CD14-positive monocyte (primary cell): ENCODE results near the gene CPEB4. TPM values are rescaled to one million over a fixed set of nuclear protein-coding genes. Genes with fewer than 3 reads are reported as not detected.

ENCODE experiments used
- DNase-seq, 3 donors: peaks; one replicate each; pipeline ENCODE4 v3.0.0-alpha.2; 2011 to 2022
- H2AFZ ChIP-seq: 2 replicates; pipeline ENCODE4 v1.6.0; 2012; ENCODE audit warnings: mild to moderate bottlenecking, low read depth, low read length, inconsistent platforms; ENCODE audit not compliant: insufficient read depth, poor library complexity, severe bottlenecking
- H3K27ac ChIP-seq, 2 donors: 1 replicate in 1 of 2; 2 replicates in 1 of 2; pipeline ENCODE4 v1.5.1; 2012 to 2013; ENCODE audit warnings: low read length in 2 of 2, control low read depth in 1 of 2, inconsistent platforms in 1 of 2, low read depth in 1 of 2, mild to moderate bottlenecking in 1 of 2
- H3K27me3 ChIP-seq, 2 donors: one replicate each; pipeline versions ENCODE4 v1.6.0 to v1.6.1; 2011 to 2013; ENCODE audit warnings: low read length in 2 of 2; ENCODE audit not compliant: control insufficient read depth in 2 of 2, insufficient read depth in 2 of 2
- H3K36me3 ChIP-seq, 2 donors: replicated peaks in 1 of 2; 1 replicate in 1 of 2; 2 replicates in 1 of 2; pipeline versions ENCODE4 v1.5.1 to v1.6.1; 2012 to 2013; ENCODE audit warnings: low read length in 2 of 2, control low read depth in 1 of 2, inconsistent platforms in 1 of 2, mild to moderate bottlenecking in 1 of 2; ENCODE audit not compliant: insufficient read depth in 2 of 2, control insufficient read depth in 1 of 2
- H3K4me1 ChIP-seq, 2 donors: 1 replicate in 1 of 2; 2 replicates in 1 of 2; pipeline versions ENCODE4 v1.5.1 to v1.6.1; 2012 to 2013; ENCODE audit warnings: low read length in 2 of 2, control low read depth in 1 of 2, inconsistent platforms in 1 of 2, mild to moderate bottlenecking in 1 of 2, moderate library complexity in 1 of 2; ENCODE audit not compliant: insufficient read depth in 2 of 2, control insufficient read depth in 1 of 2
- H3K4me2 ChIP-seq: replicated peaks from 2 replicates; pipeline ENCODE3; 2012; ENCODE audit warnings: low read length, moderate library complexity, mild to moderate bottlenecking; ENCODE audit not compliant: poor library complexity, severe bottlenecking; ENCODE audit errors: extremely low read depth
- H3K4me3 ChIP-seq, 3 experiments: fragments of 200-600 bp in 1 of 3; sonication (generic) in 1 of 3; replicated peaks in 1 of 3; 1 replicate in 2 of 3; 2 replicates in 1 of 3; pipeline ENCODE4 v1.5.1; 2011 to 2013; ENCODE audit warnings: low read length in 3 of 3, mild to moderate bottlenecking in 3 of 3, control low read depth in 2 of 3, low read depth in 2 of 3, inconsistent platforms in 1 of 3, moderate library complexity in 1 of 3
- H3K79me2 ChIP-seq: 2 replicates; pipeline ENCODE4 v1.6.0; 2012; ENCODE audit warnings: mild to moderate bottlenecking, control low read depth, inconsistent platforms, low read length, moderate library complexity; ENCODE audit not compliant: insufficient read depth
- H3K9ac ChIP-seq: 2 replicates; pipeline ENCODE4 v1.6.0; 2017; ENCODE audit warnings: low read length, mild to moderate bottlenecking; ENCODE audit not compliant: insufficient read depth, poor library complexity, severe bottlenecking
- H3K9me3 ChIP-seq, 2 donors: replicated peaks in 1 of 2; 1 replicate in 1 of 2; 2 replicates in 1 of 2; pipeline versions ENCODE4 v1.5.1 to v1.6.1; 2012 to 2013; ENCODE audit warnings: low read length in 2 of 2, control low read depth in 1 of 2; ENCODE audit not compliant: control insufficient read depth in 1 of 2, insufficient read depth in 1 of 2
- H4K20me1 ChIP-seq: 2 replicates; pipeline ENCODE4 v1.6.0; 2012; ENCODE audit warnings: mild to moderate bottlenecking, low read length, control low read depth, moderate library complexity; ENCODE audit not compliant: insufficient read depth
- H3K27ac Mint-ChIP-seq, 7 donors: one replicate each; pipeline ENCODE4 v1.8.0; 2020; ENCODE audit warnings: mild to moderate bottlenecking in 7 of 7, mixed read lengths in 7 of 7, moderate library complexity in 6 of 7, inconsistent platforms in 2 of 7
- H3K27me3 Mint-ChIP-seq, 3 donors: one replicate each; pipeline ENCODE4 v1.8.0; 2021 to 2022; ENCODE audit warnings: low read depth in 3 of 3, mild to moderate bottlenecking in 3 of 3, mixed read lengths in 3 of 3, moderate library complexity in 3 of 3, inconsistent platforms in 1 of 3
- H3K36me3 Mint-ChIP-seq, 2 donors: one replicate each; pipeline ENCODE4 v1.8.0; 2020; ENCODE audit warnings: mixed read lengths in 2 of 2, inconsistent platforms in 1 of 2, mild to moderate bottlenecking in 1 of 2
- H3K4me1 Mint-ChIP-seq: one replicate; pipeline ENCODE4 v1.8.0; 2020; ENCODE audit warnings: mild to moderate bottlenecking, mixed read lengths
- H3K4me3 Mint-ChIP-seq, 2 donors: one replicate each; pipeline ENCODE4 v1.8.0; 2020; ENCODE audit warnings: mild to moderate bottlenecking in 2 of 2, mixed read lengths in 2 of 2, moderate library complexity in 1 of 2
- H3K9me3 Mint-ChIP-seq, 7 donors: one replicate each; pipeline ENCODE4 v1.8.0; 2020 to 2022; ENCODE audit warnings: mixed read lengths in 7 of 7, mild to moderate bottlenecking in 6 of 7, moderate library complexity in 6 of 7, inconsistent platforms in 2 of 7
- WGBS: methylation state at CpG from one replicate; pipeline ENCODE4 v1.1.5; 2013; ENCODE audit warnings: missing lambda C conversion rate; ENCODE audit not compliant: insufficient coverage; 5-methylcytosine and 5-hydroxymethylcytosine counted together
- intact Hi-C, 2 donors: fragments of 100-400 bp; cut with micrococcal nuclease; formaldehyde crosslinking; loops; one replicate each; pipeline versions ENCODE4 v1.15.0 to v1.15.1; 2023
- polyA plus RNA-seq, 3 donors: library from polyadenylated mRNA; depleted of rRNA in 1 of 3; unstranded in 2 of 3; stranded (reverse) in 1 of 3; fragments of 300-500 nt in 2 of 3; fragments of >200 nt in 1 of 3; fragmentation: Illumina TruSeq in 2 of 3; gene quantifications; 1 replicate in 2 of 3; 2 replicates in 1 of 3; pipeline ENCODE4 v1.2.3, GENCODE V29; 2012 to 2021
- TF ChIP-seq, protein P1 (sequence below): fragments of 200-600 bp; IDR thresholded peaks from one replicate; pipeline ENCODE4 v1.8.0; 2022; ENCODE audit warnings: antibody characterized with exemption, mild to moderate bottlenecking

CPEB4 gene
- polyA plus RNA-seq, 3 donors, result 10.7 to 27.3 (median 13.9) TPM

DNA sequence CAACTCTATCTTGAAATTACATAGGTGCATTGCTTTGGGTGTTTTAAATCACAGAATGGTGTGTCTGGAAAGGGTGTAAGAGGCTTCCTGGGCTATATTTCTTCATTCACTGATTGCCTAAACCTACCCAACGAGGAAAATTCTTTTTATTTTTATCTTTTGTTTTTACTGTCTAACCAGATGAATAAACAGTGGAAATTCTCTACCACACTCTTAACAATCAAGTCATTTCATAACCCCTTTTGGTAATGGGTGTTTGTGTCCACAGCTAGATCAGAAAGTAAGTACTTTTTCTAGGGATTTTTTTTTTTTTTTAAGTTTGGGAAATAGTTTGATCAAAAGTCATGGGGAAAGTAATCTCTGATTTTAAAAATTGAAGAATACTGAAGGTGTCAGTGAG lies 73.3 kb downstream of the CPEB4 start:
- Histone ChIP-seq H3K4me1 (no peaks in the 10 kb centered on the region), H3K9ac (no peak overlapping the region), H3K36me3 (peaks cover 27 to 38% of the 10 kb centered on the region in 2 donors), H3K4me3 (no peak overlapping the region), H3K27ac (no peak overlapping the region), H3K27me3 (no peaks in the 10 kb centered on the region), H4K20me1 (peaks cover 14% of the 10 kb centered on the region), H3K79me2 (no peaks in the 10 kb centered on the region), H3K4me2 (no peak overlapping the region), H2AFZ (no peak overlapping the region), H3K9me3 (no peaks in the 10 kb centered on the region)
- H3K27me3 Mint-ChIP-seq, result no peaks in the 10 kb centered on the region
- peaks cover 9% of the 10 kb centered on the region for H3K4me1 Mint-ChIP-seq
- no peak overlapping the region for H3K27ac Mint-ChIP-seq
- no CpG with 5 or more reads among the region's 1 CpG for WGBS
- intact Hi-C loops, result no loop called here
- H3K36me3 Mint-ChIP-seq, result peaks cover 22 to 35% of the 10 kb centered on the region in 2 donors
- TF ChIP-seq, protein P1, sequence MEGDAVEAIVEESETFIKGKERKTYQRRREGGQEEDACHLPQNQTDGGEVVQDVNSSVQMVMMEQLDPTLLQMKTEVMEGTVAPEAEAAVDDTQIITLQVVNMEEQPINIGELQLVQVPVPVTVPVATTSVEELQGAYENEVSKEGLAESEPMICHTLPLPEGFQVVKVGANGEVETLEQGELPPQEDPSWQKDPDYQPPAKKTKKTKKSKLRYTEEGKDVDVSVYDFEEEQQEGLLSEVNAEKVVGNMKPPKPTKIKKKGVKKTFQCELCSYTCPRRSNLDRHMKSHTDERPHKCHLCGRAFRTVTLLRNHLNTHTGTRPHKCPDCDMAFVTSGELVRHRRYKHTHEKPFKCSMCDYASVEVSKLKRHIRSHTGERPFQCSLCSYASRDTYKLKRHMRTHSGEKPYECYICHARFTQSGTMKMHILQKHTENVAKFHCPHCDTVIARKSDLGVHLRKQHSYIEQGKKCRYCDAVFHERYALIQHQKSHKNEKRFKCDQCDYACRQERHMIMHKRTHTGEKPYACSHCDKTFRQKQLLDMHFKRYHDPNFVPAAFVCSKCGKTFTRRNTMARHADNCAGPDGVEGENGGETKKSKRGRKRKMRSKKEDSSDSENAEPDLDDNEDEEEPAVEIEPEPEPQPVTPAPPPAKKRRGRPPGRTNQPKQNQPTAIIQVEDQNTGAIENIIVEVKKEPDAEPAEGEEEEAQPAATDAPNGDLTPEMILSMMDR, result no peak
- no peaks in the 10 kb centered on the region for H3K9me3 Mint-ChIP-seq
- H3K4me3 Mint-ChIP-seq, result no peak overlapping the region
- no peak for DNase-seq

DNA sequence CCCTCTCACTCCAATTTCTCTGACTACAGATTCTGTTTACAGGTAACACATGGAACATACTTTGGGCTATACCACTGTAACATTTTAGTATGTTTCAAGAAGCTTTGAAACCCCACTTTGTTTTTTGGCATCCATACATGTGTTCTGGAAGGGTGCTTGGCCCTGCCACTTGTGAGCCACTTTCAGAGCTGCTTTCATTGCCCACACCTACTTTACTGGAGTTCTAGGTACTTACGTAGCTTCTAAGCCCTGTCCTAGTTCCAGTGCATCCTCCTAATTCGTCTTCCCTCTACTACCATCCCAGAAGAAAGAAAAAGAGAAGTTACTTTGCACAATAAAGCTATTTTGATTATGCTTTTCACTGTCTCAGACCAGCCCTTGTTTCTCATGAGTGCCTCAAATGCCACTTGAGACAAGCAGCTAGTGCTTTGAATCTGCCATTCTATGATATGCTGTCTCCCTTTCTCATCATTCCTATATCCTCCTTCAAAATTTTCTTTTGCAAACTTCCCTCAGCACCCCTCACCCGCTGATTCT lies 74.4 kb downstream of the CPEB4 start:
- H3K79me2 ChIP-seq, result no peaks in the 10 kb centered on the region
- H3K27ac ChIP-seq, result no peak overlapping the region
- Mint-ChIP-seq H3K4me3 (no peak overlapping the region), H3K27me3 (no peaks in the 10 kb centered on the region), H3K4me1 (peaks cover 9% of the 10 kb centered on the region), H3K27ac (peak overlapping the region in 2 of 7 donors; percentile 1 to 60), H3K9me3 (no peaks in the 10 kb centered on the region), H3K36me3 (peaks cover 19 to 31% of the 10 kb centered on the region in 2 donors)
- no peak overlapping the region for H2AFZ ChIP-seq
- no peaks in the 10 kb centered on the region for H3K27me3 ChIP-seq
- peaks cover 16 to 27% of the 10 kb centered on the region in 2 donors for H3K36me3 ChIP-seq
- no peak overlapping the region for H3K4me2 ChIP-seq
- intact Hi-C loops, result no loop called here
- no peak overlapping the region for H3K4me3 ChIP-seq
- no peaks in the 10 kb centered on the region for H3K9me3 ChIP-seq
- TF ChIP-seq, protein P1, result no peak
- peaks cover 14% of the 10 kb centered on the region for H4K20me1 ChIP-seq
- WGBS, result 78% methylated on average over 3 of the region's 3 CpGs
- no peaks in the 10 kb centered on the region for H3K4me1 ChIP-seq
- DNase-seq, result no peak
- H3K9ac ChIP-seq, result no peak overlapping the region
